Activated CD4-positive, alpha-beta memory T cell treated with anti-CD3 and anti-CD28 coated beads for 36 hours (primary cell): ENCODE data around the gene PRM1. TPM values are rescaled to one million over a fixed set of nuclear protein-coding genes. Genes with fewer than 3 reads are reported as not detected.

ENCODE experiments used
- CTCF ChIA-PET: fragments of 350-600 bp; sonication (Branson Sonifier 250); formaldehyde crosslinking; loops from one replicate; lab custom pipeline; 2021; ENCODE audit warnings: antibody characterized with exemption, inconsistent platforms; lab: Charles Lee
- POLR2A ChIA-PET: fragments of 350-600 bp; sonication (Branson Sonifier 250); formaldehyde crosslinking; loops from one replicate; lab custom pipeline; 2021; ENCODE audit warnings: antibody characterized with exemption; lab: Charles Lee
- DNase-seq: peaks from one replicate; pipeline ENCODE4 v3.0.0-alpha.2; 2020
- H3K27ac Mint-ChIP-seq: one replicate; pipeline ENCODE4 v1.8.0; 2021; ENCODE audit warnings: mixed read lengths
- H3K27me3 Mint-ChIP-seq: one replicate; pipeline ENCODE4 v1.8.0; 2021; ENCODE audit warnings: mixed read lengths
- H3K36me3 Mint-ChIP-seq: one replicate; pipeline ENCODE4 v1.8.0; 2021; ENCODE audit warnings: mixed read lengths
- H3K4me1 Mint-ChIP-seq: one replicate; pipeline ENCODE4 v1.8.0; 2021; ENCODE audit warnings: low read depth, mixed read lengths
- H3K4me3 Mint-ChIP-seq: one replicate; pipeline ENCODE4 v1.8.0; 2021; ENCODE audit warnings: mild to moderate bottlenecking, mixed read lengths
- H3K9me3 Mint-ChIP-seq: one replicate; pipeline ENCODE4 v1.8.0; 2021; ENCODE audit warnings: mixed read lengths
- intact Hi-C: fragments of 100-400 bp; cut with micrococcal nuclease; formaldehyde crosslinking; loops from one replicate; pipeline ENCODE4 v1.15.1; 2023
- total RNA-seq, 2 experiments: library from RNA; stranded (reverse); gene quantifications; one replicate each; pipeline ENCODE4 v1.2.3, GENCODE V29; 2021

The PRM1 gene
- total RNA-seq, 2 experiments from 2014 or later, result not detected

GRCh38 chr16:11323551-11324336, 42.6 kb upstream of the PRM1 start:
- no peak overlapping the region for H3K27ac Mint-ChIP-seq
- no peak overlapping the region for H3K4me3 Mint-ChIP-seq
- no peaks in the 10 kb centered on the region for H3K27me3 Mint-ChIP-seq
- ChIA-PET POLR2A (no interaction called here), CTCF (no interaction called here)
- intact Hi-C loops, result no loop called here
- H3K36me3 Mint-ChIP-seq, result no peaks in the 10 kb centered on the region
- no peak for DNase-seq
- H3K4me1 Mint-ChIP-seq, result peaks cover 37% of the 10 kb centered on the region
- no peaks in the 10 kb centered on the region for H3K9me3 Mint-ChIP-seq

DNA sequence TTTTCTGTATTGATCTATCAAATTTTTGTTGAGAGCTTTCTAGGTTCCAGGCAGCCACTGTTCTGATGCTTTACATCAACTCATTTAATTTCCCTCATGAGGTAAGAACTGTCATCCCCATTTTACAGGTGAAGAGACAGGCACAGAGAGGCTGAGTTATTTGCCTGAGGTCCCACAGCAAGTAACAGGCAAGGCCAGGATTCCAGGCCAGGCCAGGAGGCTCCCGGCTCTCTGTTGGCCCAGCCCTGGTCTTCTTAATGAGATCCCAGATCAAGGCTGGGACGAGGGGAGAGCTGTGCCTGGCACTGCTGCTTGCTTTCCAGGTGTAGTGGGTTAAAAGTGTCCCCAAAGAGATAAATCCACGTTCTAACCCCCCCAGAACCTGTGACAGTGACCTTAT, 41.7 kb upstream of the PRM1 start:
- no peaks in the 10 kb centered on the region for H3K36me3 Mint-ChIP-seq
- no peak overlapping the region for H3K27ac Mint-ChIP-seq
- POLR2A ChIA-PET, result no interaction called here
- H3K27me3 Mint-ChIP-seq, result no peaks in the 10 kb centered on the region
- intact Hi-C loops, result no loop called here
- CTCF ChIA-PET, result no interaction called here
- peaks cover 27% of the 10 kb centered on the region for H3K4me1 Mint-ChIP-seq
- H3K9me3 Mint-ChIP-seq, result no peaks in the 10 kb centered on the region
- no peak overlapping the region for H3K4me3 Mint-ChIP-seq
- DNase-seq, result no peak

GRCh38 chr16:11321662-11322061, 40.5 kb upstream of the PRM1 start:
- Mint-ChIP-seq H3K9me3 (no peaks in the 10 kb centered on the region), H3K27ac (no peak overlapping the region), H3K27me3 (no peaks in the 10 kb centered on the region), H3K4me1 (peaks cover 19% of the 10 kb centered on the region), H3K4me3 (no peak overlapping the region), H3K36me3 (no peaks in the 10 kb centered on the region)
- DNase-seq, result no peak
- ChIA-PET POLR2A (no interaction called here), CTCF (no interaction called here)
- intact Hi-C loops, result no loop called here

DNA sequence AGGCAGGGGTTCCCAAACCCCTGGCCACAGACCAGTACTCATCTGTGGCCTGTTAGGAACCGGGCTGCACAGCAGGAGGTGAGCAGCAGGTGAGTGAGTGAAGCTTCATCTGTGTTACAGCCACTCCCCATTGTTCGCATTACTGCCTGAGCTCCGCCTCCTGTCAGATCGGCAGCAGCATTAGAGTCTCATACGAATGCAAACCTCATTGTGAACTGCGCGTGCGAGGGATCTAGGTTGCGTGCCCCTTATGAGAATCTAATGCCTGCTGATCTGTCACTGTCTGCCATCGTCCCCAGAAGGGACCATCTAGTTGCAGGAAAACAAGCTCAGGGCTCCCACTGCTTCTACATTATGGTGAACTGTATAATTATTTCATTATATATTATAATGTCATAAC, 39.0 kb upstream of the PRM1 start:
- intact Hi-C loops, result no loop called here
- CTCF ChIA-PET, result interaction anchor here (1.0 kb wide), 1 partner anchor 212 kb away, joined by 3 read pairs; no protein-coding TSS in a partner anchor

DNA sequence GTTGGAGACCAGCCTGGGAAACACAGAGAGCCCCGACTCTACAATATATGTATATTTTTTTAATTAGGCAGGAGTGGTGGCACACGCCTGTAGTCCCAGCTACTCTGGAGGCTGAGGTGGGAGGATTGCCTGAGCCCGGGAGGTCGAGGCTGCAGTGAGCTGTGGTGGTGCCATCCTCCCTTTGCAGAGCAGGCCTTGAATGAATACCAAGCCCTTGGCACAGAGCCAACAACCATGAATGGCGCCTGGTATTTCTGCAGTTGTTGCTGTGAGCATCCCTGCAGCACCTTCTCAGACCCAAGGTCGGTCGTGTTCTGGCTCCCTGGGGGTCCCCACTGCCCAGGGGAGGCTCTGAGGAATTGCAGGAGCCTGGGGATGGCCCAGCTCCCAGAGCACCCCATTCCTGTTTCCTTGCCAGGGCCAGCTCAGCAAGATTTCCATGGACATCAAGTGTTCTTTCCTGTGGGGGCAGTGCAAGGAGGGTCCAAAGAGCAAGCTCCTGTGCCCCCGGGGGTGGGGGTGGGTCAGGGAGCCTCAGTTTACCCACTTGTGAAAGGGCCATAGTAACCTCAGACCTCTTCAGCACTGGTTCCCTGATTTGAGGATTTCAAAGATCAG, 38.5 kb upstream of the PRM1 start:
- H3K27me3 Mint-ChIP-seq, result no peaks in the 10 kb centered on the region
- no peak overlapping the region for H3K4me3 Mint-ChIP-seq
- no peaks in the 10 kb centered on the region for H3K36me3 Mint-ChIP-seq
- H3K9me3 Mint-ChIP-seq, result no peaks in the 10 kb centered on the region
- peaks cover 3% of the 10 kb centered on the region for H3K4me1 Mint-ChIP-seq
- intact Hi-C loops, result no loop called here
- CTCF ChIA-PET, result interaction anchor here (1.0 kb wide), 1 partner anchor 212 kb away, joined by 3 read pairs; no protein-coding TSS in a partner anchor
- DNase-seq, result peak; percentile 29
- POLR2A ChIA-PET, result no interaction called here
- no peak overlapping the region for H3K27ac Mint-ChIP-seq

More for the DNA sequence above, 39.0 kb upstream of the PRM1 start:
- H3K27ac Mint-ChIP-seq, result no peak overlapping the region
- peaks cover 8% of the 10 kb centered on the region for H3K4me1 Mint-ChIP-seq
- no peaks in the 10 kb centered on the region for H3K27me3 Mint-ChIP-seq
- no peaks in the 10 kb centered on the region for H3K36me3 Mint-ChIP-seq
- DNase-seq, result no peak
- no peak overlapping the region for H3K4me3 Mint-ChIP-seq
- no peaks in the 10 kb centered on the region for H3K9me3 Mint-ChIP-seq
- POLR2A ChIA-PET, result no interaction called here

GRCh38 chr16:11318817-11319216, 37.7 kb upstream of the PRM1 start:
- ChIA-PET POLR2A (no interaction called here), CTCF (no interaction called here)
- Mint-ChIP-seq H3K9me3 (no peaks in the 10 kb centered on the region), H3K4me1 (peaks cover 4% of the 10 kb centered on the region), H3K27me3 (no peaks in the 10 kb centered on the region), H3K27ac (no peak overlapping the region), H3K4me3 (no peak overlapping the region), H3K36me3 (no peaks in the 10 kb centered on the region)
- intact Hi-C loops, result no loop called here
- no peak for DNase-seq

GRCh38 chr16:11316331-11317015, 35.3 kb upstream of the PRM1 start:
- Mint-ChIP-seq H3K4me1 (peaks cover 27% of the 10 kb centered on the region), H3K27me3 (no peaks in the 10 kb centered on the region), H3K9me3 (no peaks in the 10 kb centered on the region), H3K27ac (no peak overlapping the region), H3K4me3 (no peak overlapping the region), H3K36me3 (no peaks in the 10 kb centered on the region)
- POLR2A ChIA-PET, result no interaction called here
- intact Hi-C loops, result no loop called here
- CTCF ChIA-PET, result no interaction called here
- no peak for DNase-seq

DNA sequence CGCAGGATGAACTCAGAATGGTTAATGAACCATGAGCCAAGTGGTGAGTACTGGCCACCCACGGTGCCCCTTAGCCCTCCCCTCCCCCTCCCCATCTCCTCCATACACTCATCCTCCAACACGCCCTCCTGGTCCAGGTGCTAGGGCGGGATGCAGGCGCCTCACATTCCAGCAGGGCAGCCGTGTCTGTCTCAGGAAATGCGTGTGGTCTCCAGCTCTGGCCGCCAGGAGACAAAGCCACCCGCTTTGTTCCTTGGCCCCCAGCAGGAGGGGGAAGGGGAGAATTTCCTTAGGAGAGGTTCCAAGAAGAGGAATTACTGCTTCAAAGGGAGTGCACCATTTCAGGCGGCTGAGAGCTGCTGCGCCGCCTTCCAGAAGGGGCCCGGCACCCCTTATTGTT, 34.4 kb upstream of the PRM1 start:
- Mint-ChIP-seq H3K4me1 (peaks cover 36% of the 10 kb centered on the region), H3K9me3 (no peaks in the 10 kb centered on the region), H3K4me3 (no peak overlapping the region), H3K27me3 (no peaks in the 10 kb centered on the region), H3K27ac (no peak overlapping the region), H3K36me3 (no peaks in the 10 kb centered on the region)
- POLR2A ChIA-PET, result no interaction called here
- no peak for DNase-seq
- CTCF ChIA-PET, result no interaction called here
- intact Hi-C loops, result no loop called here

DNA sequence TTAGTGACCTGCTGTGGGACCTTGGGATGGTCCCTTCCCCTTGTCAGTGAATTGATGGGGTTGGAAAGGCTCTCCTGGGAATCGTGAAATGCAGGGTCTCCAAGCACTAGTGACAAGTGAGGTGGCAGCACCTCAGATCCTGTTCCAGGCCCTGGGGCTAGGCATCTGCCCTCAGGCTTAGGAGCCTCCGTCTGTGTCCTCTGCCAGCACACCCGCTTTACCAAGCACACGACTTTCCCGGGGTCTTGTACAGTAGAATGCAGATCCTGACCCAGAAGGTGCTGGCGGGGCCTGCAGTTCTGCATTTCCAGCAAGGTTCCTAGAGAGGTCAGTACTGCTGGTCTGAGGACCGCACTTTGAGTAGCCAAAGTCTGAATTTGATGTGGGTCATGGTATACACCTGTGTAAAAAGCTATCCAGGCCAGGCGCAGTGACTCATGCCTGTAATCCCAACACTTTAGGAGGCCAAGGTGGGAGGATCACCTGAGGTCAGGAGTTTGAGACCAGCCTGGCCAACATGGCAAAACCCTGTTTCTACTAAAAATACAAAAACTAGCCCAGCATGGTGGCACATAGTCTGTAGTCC, 33.3 kb upstream of the PRM1 start:
- no peak overlapping the region for H3K4me3 Mint-ChIP-seq
- no peaks in the 10 kb centered on the region for H3K27me3 Mint-ChIP-seq
- ChIA-PET POLR2A (no interaction called here), CTCF (no interaction called here)
- peaks cover 45% of the 10 kb centered on the region for H3K4me1 Mint-ChIP-seq
- no peaks in the 10 kb centered on the region for H3K36me3 Mint-ChIP-seq
- H3K9me3 Mint-ChIP-seq, result no peaks in the 10 kb centered on the region
- no peak overlapping the region for H3K27ac Mint-ChIP-seq
- no peak for DNase-seq
- intact Hi-C loops, result no loop called here

GRCh38 chr16:11313493-11314308, 32.6 kb upstream of the PRM1 start:
- no peak for DNase-seq
- peaks cover 45% of the 10 kb centered on the region for H3K4me1 Mint-ChIP-seq
- intact Hi-C loops, result no loop called here
- ChIA-PET CTCF (interaction anchor here (1.1 kb wide), 1 partner anchor 58 kb away, joined by 5 read pairs; the partner anchor contains the start of gene SOCS1), POLR2A (interaction anchor here (2.4 kb wide), 1 partner anchor 58 kb away, joined by 12 read pairs; the partner anchor contains the start of gene SOCS1)
- no peaks in the 10 kb centered on the region for H3K27me3 Mint-ChIP-seq
- H3K4me3 Mint-ChIP-seq, result no peak overlapping the region
- H3K27ac Mint-ChIP-seq, result no peak overlapping the region
- H3K9me3 Mint-ChIP-seq, result no peaks in the 10 kb centered on the region
- no peaks in the 10 kb centered on the region for H3K36me3 Mint-ChIP-seq

DNA sequence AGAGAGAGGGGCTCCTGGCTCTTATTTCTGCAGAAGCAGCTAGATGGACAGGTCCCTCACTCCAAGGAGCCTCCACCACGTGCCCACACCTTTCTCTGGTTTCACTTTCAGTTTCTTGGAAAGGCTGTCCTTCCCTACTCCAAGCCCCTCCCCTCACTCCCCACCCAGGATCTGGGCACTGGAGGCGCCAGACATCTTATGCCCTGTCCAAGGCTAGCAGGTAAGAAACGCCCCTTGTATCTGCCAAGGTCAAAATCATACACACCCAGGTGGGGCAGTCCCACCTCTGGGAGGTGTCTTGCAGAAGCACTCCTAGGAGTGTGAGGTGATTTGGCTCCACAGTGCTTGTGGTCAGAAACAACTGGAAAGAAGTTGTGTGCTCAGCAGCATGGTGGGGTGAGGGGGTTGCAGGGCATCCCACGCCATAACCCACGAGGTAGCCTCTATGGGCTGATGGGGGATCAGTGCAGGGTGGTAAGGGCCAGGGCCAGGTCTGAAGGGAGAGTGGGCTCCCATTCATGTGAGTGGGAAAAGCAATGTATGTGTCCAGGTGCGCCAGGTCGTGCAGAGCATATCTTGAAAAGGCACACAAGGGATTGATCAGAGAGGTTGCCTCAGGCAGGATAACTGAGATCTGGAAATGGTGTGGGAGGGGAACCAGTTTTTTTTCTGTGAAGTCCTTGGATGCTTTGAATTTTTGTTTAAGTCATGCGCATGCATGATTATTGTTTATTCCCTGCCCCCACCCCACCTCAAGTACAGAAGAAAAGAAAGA, 31.8 kb upstream of the PRM1 start:
- Mint-ChIP-seq H3K27me3 (no peaks in the 10 kb centered on the region), H3K27ac (no peak overlapping the region), H3K4me1 (peaks cover 45% of the 10 kb centered on the region), H3K36me3 (no peaks in the 10 kb centered on the region), H3K4me3 (no peak overlapping the region), H3K9me3 (no peaks in the 10 kb centered on the region)
- intact Hi-C loops, result no loop called here
- ChIA-PET CTCF (interaction anchor here (0.8 to 1.1 kb wide), 2 partner anchors 49 to 57 kb away, joined by 3 to 5 read pairs; partner anchors contain the start of gene SOCS1), POLR2A (interaction anchor here (1.4 to 2.4 kb wide), 2 partner anchors 58 to 88 kb away, joined by 3 to 12 read pairs; partner anchors contain the start of gene SOCS1)
- peak; percentile 42 for DNase-seq
